ENCODE data around the gene CPEB2. TPM values are rescaled to one million over a fixed set of nuclear protein-coding genes. Genes with fewer than 3 reads are reported as not detected.

CPEB2 gene
- total RNA-seq, 2 experiments from 2014 or later = 2.2 to 6.6 TPM

GRCh38 chr4:15018361-15018760, 16.1 kb downstream of the CPEB2 start:
- no peak overlapping the region for H2AFZ ChIP-seq (ENCODE audit: low read length)
- no peak for TF ChIP-seq EZH2phosphoT487 (IDR thresholded peaks at IDR 0.05; ENCODE audit: borderline replicate concordance, low read depth, low read length)
- TF ChIP-seq CTCF (conservative IDR thresholded peaks at IDR 0.05; ENCODE audit: low read length) = no peak
- no peaks in the 10 kb centered on the region for H3K9me3 ChIP-seq (ENCODE audit: low read length)
- no peaks in the 10 kb centered on the region for H4K20me1 ChIP-seq (ENCODE audit: insufficient read depth, low read length)
- CTCF ChIA-PET (ENCODE audit: unreplicated experiment) = no interaction called here
- H3K4me1 ChIP-seq (ENCODE audit: insufficient read depth, low read length, poor library complexity, severe bottlenecking) = no peaks in the 10 kb centered on the region
- no peak overlapping the region for H3K27ac ChIP-seq (ENCODE audit: low read depth, low read length, poor library complexity, severe bottlenecking)
- H3K4me2 ChIP-seq (ENCODE audit: low read length) = no peak overlapping the region
- H3K36me3 ChIP-seq (ENCODE audit: insufficient read depth, low read length) = peaks cover 28% of the 10 kb centered on the region; the same call in 1 of the 2 replicates
- H3K79me2 ChIP-seq (ENCODE audit: insufficient read depth, low read depth, low read length) = no peaks in the 10 kb centered on the region
- no peak overlapping the region for H3K4me3 ChIP-seq (ENCODE audit: low read depth, low read length, poor library complexity, severe bottlenecking)
- no TSS peak for BruUV-seq (replicated peaks)
- intact Hi-C loops (cut with micrococcal nuclease; ENCODE audit: unreplicated experiment) = no loop called here
- POLR2A ChIA-PET = interaction anchor here (0.5 to 1.0 kb wide), 4 partner anchors 10 to 1904 kb away, joined by 3 to 4 read pairs (median 3); no protein-coding TSS in a partner anchor
- no peaks in the 10 kb centered on the region for H3K9me2 ChIP-seq (ENCODE audit: insufficient read depth, low read length)
- no peak for DNase-seq (ENCODE audit: low spot score)

GRCh38 chr4:15020502-15021286, 18.4 kb downstream of the CPEB2 start:
- H3K27ac ChIP-seq (ENCODE audit: low read depth, low read length, poor library complexity, severe bottlenecking) = no peak overlapping the region
- POLR2A ChIA-PET = interaction anchor here (1.0 to 1.1 kb wide), 2 partner anchors 10 to 17 kb away, joined by 4 read pairs; no protein-coding TSS in a partner anchor
- BruUV-seq (replicated peaks) = no TSS peak
- H3K4me2 ChIP-seq (ENCODE audit: low read length) = no peak overlapping the region
- intact Hi-C loops (cut with micrococcal nuclease; ENCODE audit: unreplicated experiment) = no loop called here
- H3K9me2 ChIP-seq (ENCODE audit: insufficient read depth, low read length) = no peaks in the 10 kb centered on the region
- CTCF ChIA-PET (ENCODE audit: unreplicated experiment) = no interaction called here
- no peaks in the 10 kb centered on the region for H3K4me1 ChIP-seq (ENCODE audit: insufficient read depth, low read length, poor library complexity, severe bottlenecking)
- DNase-seq (ENCODE audit: low spot score) = no peak
- H3K4me3 ChIP-seq (ENCODE audit: low read depth, low read length, poor library complexity, severe bottlenecking) = no peak overlapping the region
- H2AFZ ChIP-seq (ENCODE audit: low read length) = no peak overlapping the region
- H3K36me3 ChIP-seq (ENCODE audit: insufficient read depth, low read length) = peaks cover 32% of the 10 kb centered on the region; the same call in 1 of the 2 replicates
- no peaks in the 10 kb centered on the region for H3K9me3 ChIP-seq (ENCODE audit: low read length)
- no peaks in the 10 kb centered on the region for H4K20me1 ChIP-seq (ENCODE audit: insufficient read depth, low read length)
- TF ChIP-seq EZH2phosphoT487 (IDR thresholded peaks at IDR 0.05; ENCODE audit: borderline replicate concordance, low read depth, low read length) (no peak), CTCF (conservative IDR thresholded peaks at IDR 0.05; ENCODE audit: low read length) (no peak)
- no peaks in the 10 kb centered on the region for H3K79me2 ChIP-seq (ENCODE audit: insufficient read depth, low read depth, low read length)

- no peak overlapping the region for H3K4me3 ChIP-seq (ENCODE audit: low read depth, low read length, poor library complexity, severe bottlenecking)
- H3K27ac ChIP-seq (ENCODE audit: low read depth, low read length, poor library complexity, severe bottlenecking) = no peak overlapping the region
- TF ChIP-seq EZH2phosphoT487 (IDR thresholded peaks at IDR 0.05; ENCODE audit: borderline replicate concordance, low read depth, low read length) (no peak), CTCF (conservative IDR thresholded peaks at IDR 0.05; ENCODE audit: low read length) (no peak)
- ChIA-PET CTCF (ENCODE audit: unreplicated experiment) (no interaction called here), POLR2A (interaction anchor here (0.8 to 1.1 kb wide), 3 partner anchors 11 to 20 kb away, joined by 3 to 4 read pairs (median 4); no protein-coding TSS in a partner anchor)
- no peak overlapping the region for H2AFZ ChIP-seq (ENCODE audit: low read length)
- no peaks in the 10 kb centered on the region for H3K9me2 ChIP-seq (ENCODE audit: insufficient read depth, low read length)
- no peaks in the 10 kb centered on the region for H3K79me2 ChIP-seq (ENCODE audit: insufficient read depth, low read depth, low read length)
- H3K4me2 ChIP-seq (ENCODE audit: low read length) = no peak overlapping the region
- BruUV-seq (replicated peaks) = no TSS peak
- H3K36me3 ChIP-seq (ENCODE audit: insufficient read depth, low read length) = peaks cover 32% of the 10 kb centered on the region; the same call in 1 of the 2 replicates
- intact Hi-C loops (cut with micrococcal nuclease; ENCODE audit: unreplicated experiment) = no loop called here
- no peaks in the 10 kb centered on the region for H4K20me1 ChIP-seq (ENCODE audit: insufficient read depth, low read length)
- H3K9me3 ChIP-seq (ENCODE audit: low read length) = no peaks in the 10 kb centered on the region
- H3K4me1 ChIP-seq (ENCODE audit: insufficient read depth, low read length, poor library complexity, severe bottlenecking) = no peaks in the 10 kb centered on the region
- DNase-seq (ENCODE audit: low spot score) = no peak
These were observed 19.0 kb downstream of the CPEB2 start for GRCh38 chr4:15021311-15021710.

All from OCI-LY7 (cell line).